Jurkat, Clone E6-1 (cell line): ENCODE measurements around the gene STPG3.
"Not testable (repeated sequence)": the region's sequence is repeated elsewhere in the genome, so short reads cannot be mapped to it uniquely, and the experiment has no call there.

Experiments
- DNase-seq: peaks from one replicate; pipeline ENCODE4 v3.0.0-alpha.2; 2011; ENCODE audit warnings: low read depth, low spot score
- H3K4me3 ChIP-seq: 2 replicates; pipeline ENCODE4 v1.5.1; 2011; ENCODE audit warnings: mild to moderate bottlenecking, low read length, control low read depth, moderate library complexity

The STPG3 gene

DNA sequence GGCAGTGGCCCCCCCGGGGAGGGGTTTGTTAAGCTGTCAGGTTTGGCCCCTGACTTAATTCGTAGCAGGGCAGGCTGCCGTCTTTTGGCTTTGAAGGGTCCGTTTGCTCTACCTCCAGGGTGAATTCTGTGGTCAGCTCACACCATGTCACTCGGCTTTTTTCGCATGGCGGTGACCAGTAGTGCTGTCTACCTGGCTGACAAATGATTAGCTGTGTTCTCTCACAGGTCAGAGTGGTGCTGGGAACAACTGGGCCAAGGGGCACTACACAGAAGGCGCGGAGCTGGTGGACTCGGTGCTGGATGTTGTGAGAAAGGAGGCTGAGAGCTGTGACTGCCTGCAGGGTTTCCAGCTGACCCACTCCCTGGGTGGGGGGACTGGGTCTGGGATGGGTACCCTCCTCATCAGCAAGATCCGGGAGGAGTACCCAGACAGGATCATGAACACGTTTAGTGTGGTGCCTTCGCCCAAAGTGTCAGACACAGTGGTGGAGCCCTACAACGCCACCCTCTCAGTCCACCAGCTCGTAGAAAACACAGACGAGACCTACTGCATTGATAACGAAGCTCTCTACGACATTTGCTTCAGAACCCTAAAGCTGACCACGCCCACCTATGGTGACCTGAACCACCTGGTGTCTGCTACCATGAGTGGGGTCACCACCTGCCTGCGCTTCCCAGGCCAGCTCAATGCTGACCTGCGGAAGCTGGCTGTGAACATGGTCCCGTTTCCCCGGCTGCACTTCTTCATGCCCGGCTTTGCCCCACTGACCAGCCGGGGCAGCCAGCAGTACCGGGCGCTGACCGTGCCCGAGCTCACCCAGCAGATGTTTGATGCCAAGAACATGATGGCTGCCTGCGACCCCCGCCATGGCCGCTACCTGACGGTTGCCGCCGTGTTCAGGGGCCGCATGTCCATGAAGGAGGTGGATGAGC is 8.6 kb upstream of the STPG3 start:
- DNase-seq, result no peak
- H3K4me3 ChIP-seq, result peak overlapping the region; percentile 76

DNA sequence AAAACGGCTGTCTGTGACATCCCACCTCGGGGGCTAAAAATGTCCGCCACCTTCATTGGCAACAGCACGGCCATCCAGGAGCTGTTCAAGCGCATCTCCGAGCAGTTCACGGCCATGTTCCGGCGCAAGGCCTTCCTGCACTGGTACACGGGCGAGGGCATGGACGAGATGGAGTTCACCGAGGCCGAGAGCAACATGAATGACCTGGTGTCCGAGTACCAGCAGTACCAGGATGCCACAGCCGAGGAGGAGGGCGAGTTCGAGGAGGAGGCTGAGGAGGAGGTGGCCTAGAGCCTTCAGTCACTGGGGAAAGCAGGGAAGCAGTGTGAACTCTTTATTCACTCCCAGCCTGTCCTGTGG is 7.8 kb upstream of the STPG3 start:
- H3K4me3 ChIP-seq, DNase-seq: not testable (repeated sequence)

DNA sequence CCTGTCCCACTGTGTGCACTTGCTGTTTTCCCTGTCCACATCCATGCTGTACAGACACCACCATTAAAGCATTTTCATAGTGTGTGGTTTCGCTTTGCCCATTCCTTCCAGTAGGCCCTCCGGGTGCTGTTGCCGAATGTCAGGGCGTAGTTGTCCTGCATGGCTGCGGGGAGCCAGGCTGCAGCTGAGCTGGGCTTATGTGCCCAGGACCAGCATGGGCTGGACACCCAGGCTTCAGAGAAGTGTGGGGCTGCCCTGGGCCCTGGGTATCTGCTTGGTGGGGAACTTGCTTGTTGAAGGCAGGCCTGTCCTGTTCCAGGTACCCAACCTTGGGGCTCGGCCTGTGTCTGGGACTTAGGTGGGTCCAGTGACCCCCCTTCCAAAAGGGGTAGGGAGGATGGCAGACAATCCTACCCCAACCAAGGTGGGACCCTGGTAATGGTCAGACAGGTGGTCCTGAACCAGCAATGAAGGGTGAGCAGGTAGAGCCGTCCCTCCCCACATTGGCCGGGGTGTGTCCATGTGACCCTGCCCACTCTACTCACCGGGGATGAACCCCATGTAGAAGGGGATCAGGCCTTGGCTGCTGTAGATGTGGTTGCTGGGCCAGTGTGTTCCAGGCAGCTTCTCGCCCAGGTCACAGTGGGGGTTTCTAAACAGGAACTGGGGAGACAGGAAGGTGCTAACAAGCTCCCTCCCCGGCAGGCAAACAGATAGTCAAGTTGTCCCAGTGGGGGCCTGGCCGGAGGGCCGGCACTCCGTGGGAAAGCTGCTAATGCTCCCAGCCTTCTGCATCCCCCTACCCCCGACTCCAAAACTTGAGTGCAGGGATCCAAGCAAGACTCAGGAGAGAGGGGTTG is 7.2 kb upstream of the STPG3 start:
- H3K4me3 ChIP-seq, result no peak overlapping the region
- DNase-seq, result no peak

DNA sequence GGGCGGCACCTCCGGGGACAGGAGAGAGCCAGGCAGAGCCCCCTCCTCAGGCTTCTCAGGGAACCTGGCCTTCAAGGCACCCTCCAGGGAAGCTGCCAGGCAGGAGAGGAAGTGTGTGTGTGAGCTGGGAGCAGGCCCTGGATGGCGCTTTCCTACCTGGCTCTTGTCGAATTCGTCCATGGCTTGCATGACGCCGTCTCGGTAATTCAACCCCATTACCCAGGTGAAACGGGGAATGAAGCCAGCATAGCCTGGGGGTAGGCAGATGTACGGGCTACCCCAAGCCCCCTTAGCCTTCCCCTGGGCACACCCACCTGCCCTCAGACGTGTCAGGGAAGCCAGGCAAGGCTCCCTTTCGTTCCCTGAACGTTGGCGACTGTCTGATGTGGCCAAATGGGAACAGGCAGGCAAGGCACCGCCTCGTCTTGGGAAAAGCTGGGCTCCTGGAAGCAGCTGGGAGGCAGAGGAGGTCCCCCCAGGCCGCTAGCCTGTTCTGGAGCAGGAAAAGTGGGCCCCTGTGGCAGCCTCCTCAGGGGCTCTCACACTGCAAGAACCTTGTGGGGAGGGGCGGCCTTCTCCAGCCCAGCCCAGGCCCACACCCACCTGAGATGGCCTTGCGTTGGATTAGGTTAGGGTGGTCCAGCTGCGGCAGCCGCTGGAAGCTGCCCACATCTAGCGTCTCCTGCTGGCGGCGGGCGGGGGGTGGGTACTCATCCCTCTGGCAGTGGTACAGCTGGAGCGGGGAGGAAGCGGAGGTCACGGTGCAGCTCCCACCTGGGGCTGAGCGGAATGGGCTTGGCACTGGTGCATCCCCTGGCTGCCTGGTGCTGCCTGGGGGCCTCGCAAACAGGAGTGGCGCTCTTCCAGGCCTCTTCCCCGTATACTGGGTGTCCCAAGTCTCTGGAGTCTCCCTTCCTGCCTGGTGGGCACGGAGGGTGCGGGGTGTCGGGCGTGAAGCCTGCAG is 6.3 kb upstream of the STPG3 start:
- no peak overlapping the region for H3K4me3 ChIP-seq
- DNase-seq, result no peak

DNA sequence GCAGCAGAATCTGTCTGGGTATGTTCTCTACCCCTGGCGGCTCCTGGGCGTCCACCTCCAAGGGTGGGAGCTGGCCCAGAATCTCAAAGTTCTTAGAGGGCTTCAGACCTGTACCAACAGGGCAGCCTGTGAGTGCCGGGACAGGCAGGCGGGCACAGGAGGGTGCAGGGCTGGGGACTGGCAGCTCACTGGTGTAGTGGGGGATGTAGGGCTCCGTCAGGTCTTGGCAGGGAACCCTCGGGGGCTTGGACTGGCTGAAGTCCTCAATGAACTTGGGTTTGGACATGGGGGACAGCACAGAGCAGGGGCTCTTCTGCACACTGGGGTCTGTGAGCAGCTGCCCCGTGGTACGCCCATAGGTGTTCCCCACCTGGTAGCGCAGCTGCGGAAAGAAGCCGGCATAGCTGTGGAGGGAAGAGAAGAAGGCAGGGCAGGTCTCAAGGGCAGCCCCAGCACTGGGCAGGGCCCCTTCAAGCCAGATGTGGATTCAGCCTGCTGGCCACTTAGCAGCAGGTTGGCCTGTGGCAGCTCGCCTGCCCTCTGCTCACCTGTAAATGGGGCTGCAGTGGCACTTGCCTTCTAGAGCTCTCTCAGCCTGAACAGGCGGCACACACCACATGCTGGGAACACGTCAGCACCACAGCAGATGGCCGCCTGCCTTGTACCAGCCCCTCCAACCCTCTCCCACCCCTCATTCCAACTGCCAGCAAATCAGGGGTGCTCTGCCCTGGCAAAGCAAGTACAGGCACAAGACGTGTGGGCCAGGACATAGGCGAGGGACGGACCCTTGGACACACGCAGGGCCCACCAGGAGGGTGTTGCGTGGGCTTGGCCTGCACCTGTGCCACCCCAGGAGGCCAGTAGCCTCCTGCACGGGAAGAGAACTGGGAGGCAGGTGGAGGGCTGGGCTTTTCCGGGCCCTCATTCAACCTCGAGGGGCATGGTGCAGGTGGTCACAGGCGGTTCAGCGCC is 5.3 kb upstream of the STPG3 start:
- H3K4me3 ChIP-seq, result no peak overlapping the region
- DNase-seq, result no peak

DNA sequence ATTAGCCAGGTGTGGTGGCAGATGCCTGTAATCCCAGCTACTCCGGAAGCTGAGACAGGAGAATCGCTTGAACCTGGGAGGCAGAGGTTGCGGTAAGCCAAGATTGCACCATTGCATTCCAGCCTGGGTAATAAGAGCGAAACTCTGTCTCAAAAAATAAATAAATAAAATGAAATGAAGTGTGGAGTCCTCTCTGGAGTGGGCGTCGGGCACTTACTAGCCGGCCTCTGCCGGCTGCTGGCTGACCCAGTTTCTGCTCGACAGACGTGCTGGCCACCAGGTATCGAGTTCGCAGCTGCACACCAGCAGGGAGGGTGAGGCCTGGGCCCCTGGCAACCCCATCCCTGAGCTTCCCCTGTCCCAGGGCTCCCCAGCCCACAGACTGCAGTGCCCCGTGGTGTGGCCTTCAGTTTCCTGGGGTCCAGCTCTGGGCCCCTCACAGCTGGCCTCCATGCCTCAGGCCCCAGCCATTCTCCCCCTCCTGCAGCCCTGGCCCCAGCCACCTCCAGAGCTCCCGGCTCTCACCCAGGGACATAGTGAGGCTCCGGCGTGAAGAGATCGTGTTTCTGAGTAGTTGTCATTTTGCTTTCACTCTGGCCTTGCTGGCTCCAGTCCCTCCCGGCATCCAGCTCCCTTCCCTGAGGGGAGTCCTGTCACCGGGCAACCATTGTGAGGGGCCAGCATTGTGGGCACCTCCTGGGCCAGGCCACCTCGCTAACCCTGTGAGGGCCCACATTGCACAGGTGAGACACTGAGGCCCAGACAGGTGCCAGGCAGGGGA is 3.8 kb upstream of the STPG3 start:
- no peak overlapping the region for H3K4me3 ChIP-seq
- no peak for DNase-seq

DNA sequence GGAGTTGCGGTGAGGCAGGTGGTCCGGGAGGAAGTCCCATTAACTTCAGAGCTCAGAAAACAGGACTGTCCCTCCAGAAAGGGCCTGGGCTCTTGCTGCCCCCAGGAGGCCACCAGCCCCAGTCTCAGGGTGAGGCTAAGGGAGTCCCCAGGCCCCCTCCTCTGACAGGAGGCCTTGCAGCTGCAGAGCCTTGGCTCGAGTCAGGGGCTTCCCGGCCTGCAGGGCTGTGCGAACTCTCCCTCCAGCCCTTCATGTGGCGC is 3.2 kb upstream of the STPG3 start:
- DNase-seq, result no peak
- no peak overlapping the region for H3K4me3 ChIP-seq

DNA sequence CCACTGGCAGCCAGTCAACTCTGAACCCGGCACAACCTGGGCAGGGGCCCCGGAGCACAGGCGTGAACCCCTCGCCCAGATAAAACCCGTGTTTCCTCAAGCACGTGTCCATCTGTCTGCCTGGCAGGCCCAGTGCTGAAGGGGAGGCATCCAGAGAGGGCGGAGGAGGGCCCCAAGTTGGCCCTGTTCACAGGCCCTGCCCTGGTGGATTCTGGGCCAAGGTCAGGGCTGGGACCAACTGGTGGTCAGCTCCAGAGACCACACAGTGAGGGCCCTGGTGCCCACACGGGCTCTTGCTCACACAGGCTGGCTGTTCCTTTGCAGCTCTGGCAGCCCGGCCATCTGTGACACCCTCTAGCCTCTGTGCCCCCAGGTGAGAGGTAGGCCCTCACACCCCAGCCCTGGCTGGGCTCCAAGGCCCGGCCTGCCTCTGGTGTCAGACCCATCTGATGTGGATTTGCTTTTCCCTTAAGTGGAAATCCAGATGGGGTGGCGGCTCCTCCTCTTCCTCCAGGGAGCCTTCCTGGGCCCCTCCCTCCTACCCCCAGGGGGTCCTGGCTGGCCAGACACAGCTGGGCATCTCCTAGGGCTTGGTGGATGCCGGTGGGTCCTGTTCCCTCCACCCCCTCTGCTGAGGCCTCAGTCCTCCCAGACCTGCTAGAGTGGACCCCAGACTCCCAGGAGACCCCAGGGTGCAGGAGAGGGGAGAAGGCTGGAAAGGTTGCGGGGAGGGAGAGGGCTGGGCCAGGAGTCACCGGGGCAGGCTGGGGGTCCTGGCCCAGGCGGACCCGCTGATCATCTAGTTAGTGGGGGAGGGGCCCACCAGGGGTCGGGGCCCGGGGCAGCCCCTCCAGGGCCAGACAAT is 525 bp upstream of the STPG3 start:
- no peak for DNase-seq
- no peak overlapping the region for H3K4me3 ChIP-seq

DNA sequence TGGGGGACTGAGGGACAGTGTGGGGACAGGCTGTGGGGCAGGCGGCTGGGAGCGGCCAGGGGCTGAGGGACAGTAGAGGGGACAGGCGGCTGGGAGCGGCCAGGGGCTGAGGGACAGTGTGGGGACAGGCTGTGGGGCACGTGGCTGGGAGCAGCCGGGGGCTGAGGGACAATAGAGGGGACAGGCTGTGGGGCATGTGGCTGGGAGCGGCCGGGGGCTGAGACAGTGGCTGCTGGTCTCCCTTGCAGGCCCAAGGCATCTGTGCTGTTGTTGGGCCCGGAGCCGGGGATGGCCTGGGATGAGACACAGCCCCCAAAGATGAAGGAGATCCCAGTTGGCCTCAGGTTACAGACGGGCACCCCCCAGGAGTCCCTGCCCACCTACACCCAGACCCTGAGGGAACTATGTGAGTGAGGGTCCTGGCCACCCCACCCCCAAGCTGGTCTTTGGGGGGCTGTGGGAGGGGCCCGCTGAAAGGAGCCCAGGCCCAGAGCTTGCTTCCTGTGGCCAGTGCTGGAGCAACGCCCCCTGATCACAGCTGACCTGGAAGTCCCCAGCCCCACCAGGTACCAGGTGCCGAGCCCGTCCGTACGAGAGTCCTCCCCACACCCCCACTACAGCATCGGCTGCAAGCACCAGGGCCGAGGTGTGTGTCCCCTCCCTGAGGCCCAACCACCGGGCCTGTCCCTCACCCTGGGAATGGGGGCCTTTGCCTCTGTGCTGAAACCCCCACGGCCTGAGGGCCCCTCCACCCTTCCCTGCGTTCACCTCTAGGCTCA is 593 bp downstream of the STPG3 start:
- no peak overlapping the region for H3K4me3 ChIP-seq
- no peak for DNase-seq

DNA sequence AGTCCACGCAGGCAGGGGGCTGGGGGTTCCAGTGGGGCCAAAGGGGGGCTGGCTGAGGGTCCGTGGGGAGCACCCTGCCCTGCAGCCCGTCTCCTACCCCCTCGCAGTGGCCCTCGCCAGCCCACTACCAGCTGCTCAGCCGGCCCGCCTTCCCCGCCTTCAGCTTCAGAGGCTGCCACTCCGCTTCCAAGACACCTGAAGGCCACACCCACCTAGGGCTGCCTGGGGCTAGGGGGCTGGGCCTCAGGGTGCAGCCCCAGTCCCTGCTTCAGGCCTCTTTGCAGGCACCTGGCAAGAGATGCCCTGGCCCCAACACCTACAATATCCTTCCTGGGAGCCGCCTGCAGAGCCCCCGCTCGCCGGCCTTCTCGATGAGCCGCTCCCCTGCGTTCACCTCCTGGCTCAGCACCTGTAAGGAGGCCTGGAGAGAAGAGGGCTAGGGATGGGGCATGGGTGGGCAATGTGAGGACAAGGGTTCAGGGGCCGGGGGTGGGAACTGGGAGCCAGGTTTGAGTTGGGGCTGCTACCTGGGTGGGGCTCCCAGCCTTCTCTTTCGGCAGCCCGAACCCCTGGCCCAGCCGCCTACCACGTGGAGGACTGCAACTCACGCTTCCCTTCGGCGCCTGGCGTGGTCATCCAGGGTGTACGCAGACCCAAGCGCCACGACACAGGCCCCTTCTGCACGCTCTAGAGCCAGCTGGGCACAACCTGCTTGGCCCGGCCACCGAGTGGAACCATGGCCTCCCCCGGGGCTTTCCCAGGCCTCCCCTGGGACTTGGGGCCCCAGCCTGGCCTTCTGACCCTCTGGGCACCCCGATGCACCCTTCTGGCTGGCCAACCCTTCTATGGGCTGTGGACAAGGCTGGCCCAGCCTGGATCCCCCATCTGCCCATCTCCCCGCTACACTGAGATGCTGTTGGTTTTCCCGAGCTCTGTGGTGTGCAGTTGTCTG is 1.7 kb downstream of the STPG3 start:
- H3K4me3 ChIP-seq, result no peak overlapping the region
- DNase-seq, result no peak

DNA sequence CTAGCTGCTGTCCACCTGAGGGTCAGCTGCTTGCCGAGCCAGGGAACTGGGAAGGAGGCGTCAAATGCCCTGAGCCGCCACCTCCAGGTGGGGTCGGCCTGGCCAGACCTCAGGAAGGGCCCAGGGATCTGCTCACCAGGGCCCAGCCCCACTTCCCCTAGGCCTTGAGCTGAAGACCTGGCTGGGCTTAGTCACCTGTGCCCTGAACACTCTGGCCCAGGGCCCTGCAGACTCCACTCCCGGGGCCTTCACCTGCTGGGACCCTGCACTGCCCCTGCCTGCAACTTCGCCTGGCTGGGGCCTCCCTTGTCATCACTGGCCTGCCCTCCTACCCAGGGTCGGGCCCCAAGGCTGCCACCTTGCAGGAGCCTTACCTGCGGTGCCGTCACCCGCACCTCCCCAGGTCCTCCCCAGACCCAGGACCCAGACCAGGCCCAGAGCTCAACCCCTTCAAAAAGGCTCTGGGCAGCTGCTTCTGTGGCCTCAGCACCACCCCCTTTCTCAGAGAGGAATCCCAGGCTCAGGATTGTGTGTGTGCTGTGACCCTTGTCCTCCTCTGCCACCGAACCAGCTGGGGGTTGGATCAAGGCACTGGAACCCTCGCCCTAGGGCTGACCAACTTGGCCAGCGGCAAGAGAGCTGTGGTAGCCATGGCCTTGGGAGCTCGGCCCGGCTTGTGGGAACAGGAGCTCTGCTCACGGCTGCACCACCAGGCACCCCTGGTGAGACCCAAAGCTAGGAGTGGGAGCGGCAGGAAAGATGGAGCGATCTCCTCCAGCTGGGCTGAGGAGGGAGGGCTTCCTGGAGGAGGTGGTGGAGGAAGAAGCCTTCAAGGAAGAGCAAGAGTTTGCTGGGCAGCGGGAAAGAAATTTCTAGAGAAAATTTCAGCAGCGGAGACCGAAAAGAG is 2.9 kb downstream of the STPG3 start:
- no peak for DNase-seq
- peak overlapping the region; percentile 73 for H3K4me3 ChIP-seq

DNA sequence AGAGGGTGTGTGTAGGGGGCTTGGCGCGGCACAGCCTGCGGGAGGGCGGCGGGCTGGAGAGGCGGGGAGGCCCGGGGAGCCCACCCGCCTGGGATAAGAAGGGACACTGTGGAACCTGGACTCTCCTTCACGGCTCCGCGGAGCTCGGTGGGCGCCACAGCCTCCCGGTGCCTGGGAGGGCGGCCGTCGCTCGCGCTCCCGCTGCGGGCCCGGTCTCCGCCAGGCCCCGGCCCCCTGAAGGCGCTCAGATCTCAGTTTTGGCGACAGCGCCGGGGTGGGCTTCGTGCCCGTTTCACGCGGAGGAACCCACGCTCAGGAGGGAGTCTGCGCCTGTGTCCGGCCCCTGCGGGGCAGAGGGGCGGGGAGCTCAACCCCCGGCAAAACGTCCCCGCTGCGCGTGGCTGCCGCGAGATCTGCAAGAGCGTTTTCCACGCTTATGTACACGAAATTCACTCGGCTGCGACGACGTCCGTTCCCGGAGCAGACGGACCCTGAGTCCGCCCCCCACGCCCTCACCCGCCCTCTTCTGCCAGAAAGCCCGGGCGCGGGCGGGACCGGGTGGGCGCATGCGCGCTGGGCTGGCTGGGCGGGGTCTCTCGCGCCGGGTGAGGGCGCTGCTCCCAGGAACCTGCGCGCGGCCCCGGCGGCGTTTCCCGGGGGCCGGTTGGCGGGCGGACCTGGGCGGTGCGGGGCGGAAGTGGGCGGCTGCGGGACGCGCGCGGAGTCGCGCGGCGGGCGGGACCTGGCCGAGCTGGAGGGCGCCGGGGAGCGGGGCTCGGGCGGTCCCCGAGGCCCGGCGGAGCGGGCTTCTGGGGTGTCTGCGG is 3.8 kb downstream of the STPG3 start, which contains the start of gene NELFB:
Gene NELFB, plus strand, starts transcription at position 704 of the 824 bp plus-strand sequence.
- peak within 1 kb of the TSS; percentile 90 for H3K4me3 ChIP-seq
- peak; percentile 71 for DNase-seq

DNA sequence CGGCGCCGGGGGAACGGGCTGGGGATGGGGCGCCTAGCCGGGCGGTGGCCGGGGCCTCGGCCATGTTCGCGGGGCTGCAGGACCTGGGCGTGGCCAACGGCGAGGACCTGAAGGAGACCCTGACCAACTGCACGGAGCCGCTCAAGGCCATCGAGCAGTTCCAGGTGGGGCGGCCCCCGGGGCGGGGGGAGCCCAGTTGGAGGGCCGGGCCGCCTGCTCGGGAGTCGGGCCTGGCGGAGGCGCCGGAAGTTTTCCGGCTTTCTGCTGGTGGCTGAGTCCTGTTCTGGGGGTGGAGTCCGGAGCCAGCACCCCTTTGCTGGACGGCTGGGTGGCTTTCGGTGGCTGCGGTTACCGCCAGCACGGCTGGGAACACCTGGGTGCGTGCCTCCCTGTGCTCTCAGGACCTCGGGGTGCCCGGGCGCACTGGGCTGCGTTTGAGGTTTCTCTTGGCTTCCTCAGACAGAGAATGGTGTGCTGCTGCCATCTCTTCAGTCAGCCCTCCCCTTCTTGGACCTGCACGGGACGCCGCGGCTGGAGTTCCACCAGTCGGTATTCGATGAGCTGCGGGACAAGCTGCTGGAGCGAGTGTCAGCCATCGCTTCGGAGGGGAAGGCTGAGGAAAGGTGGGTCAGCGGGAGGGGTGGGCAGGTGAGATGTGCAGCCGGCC is 4.5 kb downstream of the STPG3 start:
- DNase-seq, result no peak
- H3K4me3 ChIP-seq, result peak overlapping the region; percentile 90
